GM18511 (cell line): ENCODE data around the gene KCNQ5.

ENCODE experiments used
- ATAC-seq: cut with Tn5 transposase; IDR thresholded peaks from one replicate; pipeline ENCODE4 v1.9.1; 2021; ENCODE audit warnings: mild to moderate bottlenecking, moderate library complexity; ENCODE audit not compliant: unreplicated experiment

KCNQ5 gene

GRCh38 chr6:72740135-72740534 lies 118.3 kb downstream of the KCNQ5 start:
- ATAC-seq, result peak; percentile 88

- ATAC-seq, result peak; percentile 31
Observed at GRCh38 chr6:72741083-72741482, 119.2 kb downstream of the KCNQ5 start.

GRCh38 chr6:72742001-72742673 lies 120.3 kb downstream of the KCNQ5 start:
- no peak for ATAC-seq

GRCh38 chr6:72746276-72746675 lies 124.4 kb downstream of the KCNQ5 start:
- ATAC-seq, result no peak

GRCh38 chr6:72748759-72749158 lies 126.9 kb downstream of the KCNQ5 start:
- no peak for ATAC-seq

GRCh38 chr6:72755752-72756151 lies 133.9 kb downstream of the KCNQ5 start:
- no peak for ATAC-seq

DNA sequence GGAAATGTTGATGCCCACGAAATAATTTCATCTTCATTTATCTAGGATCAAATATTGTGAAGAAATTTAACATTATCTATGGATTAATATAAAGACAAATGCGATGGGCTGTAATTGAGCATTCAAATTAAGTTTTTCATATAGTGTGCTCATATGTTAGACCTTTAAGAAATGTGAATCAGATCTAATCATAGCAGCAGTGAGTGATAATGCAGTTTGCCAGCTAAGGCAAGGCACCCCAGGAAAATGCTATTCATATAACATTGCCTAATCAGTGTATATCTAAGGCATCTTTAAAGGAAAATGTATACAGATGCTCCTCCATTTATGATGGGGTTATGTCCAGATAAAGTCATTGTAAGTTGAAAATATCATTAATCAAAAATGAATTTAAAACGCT lies 135.2 kb downstream of the KCNQ5 start:
- ATAC-seq, result no peak

GRCh38 chr6:72757926-72758325 lies 136.1 kb downstream of the KCNQ5 start:
- no peak for ATAC-seq

GRCh38 chr6:72758901-72759300 lies 137.0 kb downstream of the KCNQ5 start:
- ATAC-seq, result peak; percentile 56

DNA sequence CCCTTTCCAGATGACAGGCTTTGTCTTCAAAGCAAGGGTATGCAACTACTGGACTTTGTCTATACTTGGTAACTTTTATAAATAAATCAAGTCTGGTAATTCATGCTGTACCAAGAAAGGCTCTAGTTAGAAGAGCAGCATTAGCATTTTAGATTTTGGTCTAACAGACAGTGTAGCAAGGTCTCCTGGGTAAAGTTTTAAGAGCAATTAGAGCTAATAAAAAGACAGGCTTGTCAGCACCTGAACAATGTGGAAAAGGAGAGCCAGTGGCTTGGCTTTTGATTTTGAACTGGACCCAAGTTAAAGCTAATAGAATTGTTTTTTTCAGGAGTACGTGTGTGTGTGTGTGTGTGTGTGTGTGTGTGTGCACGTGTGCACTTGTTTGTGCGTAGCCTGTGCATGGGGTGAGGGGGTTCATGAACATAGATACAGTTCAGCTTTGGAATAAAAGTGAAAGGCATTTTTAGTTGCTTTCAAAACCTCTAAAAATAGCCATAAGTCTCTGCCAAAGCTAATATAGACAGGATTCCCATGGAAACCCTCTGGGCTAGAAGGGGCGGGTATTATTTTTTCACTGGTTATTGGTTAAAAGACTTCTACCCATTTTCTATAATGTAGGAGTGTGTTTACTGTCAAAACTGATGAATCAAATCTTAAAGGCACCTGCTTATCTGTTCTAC lies 138.4 kb downstream of the KCNQ5 start:
- no peak for ATAC-seq

DNA sequence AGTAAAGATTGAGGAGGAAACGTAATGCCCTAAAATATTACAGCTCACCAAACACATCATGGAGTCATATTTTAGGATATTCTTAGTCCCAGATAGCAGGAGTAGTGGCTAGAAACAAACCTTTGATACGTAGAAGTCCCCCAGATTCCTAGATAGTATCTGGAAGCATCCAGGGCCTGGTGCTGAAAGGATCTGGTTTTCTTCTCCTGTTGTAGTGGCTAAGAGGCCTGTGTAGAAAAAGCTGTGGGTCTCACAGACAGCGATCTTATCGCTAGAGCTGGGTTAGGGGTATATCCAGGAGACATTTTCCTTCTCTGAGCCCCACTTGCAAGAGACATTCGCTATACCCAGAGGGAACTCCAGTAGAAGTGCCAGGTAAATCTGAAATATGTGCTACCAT lies 139.9 kb downstream of the KCNQ5 start:
- no peak for ATAC-seq

DNA sequence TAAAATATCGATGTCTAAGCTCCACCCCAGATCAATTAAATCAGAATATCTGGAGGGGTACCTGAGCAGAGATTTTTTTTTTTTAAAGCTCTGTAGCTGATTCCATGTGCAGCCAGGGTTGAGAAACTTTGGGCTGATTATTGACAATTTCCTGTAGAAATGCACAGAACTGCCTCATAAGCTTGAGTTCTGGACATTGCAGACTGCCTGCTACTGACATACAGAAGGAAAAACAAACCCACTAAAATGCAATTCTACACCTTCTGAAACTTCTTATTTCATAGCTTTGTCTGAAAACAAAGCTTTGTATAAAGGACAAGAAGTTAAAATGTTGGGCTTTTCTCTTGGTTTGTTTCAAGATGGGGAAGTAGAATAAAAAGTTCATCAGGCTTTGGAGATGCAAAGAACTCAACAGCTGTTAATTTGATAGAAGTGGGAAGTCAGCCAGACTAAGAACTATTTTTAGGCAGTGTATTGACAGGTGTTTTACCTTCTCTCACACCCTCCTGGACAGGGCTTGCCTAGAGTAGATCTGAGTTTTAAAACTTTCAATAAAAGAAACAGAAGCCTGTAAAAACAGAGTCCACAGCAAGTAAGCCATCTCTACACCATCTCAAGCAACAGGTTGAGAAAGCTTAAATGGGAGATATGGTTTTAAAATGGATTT lies 147.7 kb downstream of the KCNQ5 start:
- peak; percentile 79 for ATAC-seq

DNA sequence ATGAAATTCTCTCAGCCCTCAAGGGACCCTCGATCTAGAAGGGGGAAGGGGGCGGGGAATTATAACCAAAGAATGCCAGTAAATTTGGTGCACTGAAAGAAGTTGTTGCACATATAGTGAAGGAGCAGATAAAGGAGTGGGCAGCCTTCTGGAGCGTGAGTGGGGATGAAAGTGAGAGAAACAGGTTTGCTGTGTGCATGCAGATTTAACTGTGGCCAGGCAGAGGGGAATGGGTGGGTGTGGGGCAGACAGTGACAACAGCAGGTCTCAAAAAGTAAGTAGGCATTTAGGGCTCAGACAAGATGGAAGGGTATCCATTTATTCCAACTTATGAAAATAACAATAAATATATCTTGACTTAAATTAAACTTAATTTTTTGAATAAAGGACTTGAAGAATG lies 149.1 kb downstream of the KCNQ5 start:
- ATAC-seq, result no peak

DNA sequence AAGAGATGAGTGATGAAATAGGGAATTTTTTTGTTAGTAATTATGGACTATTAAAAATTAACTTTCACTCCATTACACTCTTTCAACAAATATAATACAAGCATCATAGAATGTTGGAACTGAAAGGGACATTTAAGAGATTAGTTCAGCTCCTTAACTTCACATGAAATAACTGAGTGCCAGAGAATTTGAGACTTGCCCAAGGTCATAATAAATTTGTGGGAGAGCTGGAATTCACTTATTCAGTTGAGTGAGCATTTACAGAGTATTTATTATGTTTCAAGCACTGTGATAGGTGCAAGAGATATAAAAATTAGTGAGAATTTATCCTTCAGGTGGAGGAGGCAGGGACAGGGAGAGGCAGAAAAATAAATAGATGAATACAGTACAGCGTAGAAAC lies 154.6 kb downstream of the KCNQ5 start:
- ATAC-seq, result no peak

GRCh38 chr6:72781624-72782023 lies 159.8 kb downstream of the KCNQ5 start:
- no peak for ATAC-seq

GRCh38 chr6:72783035-72783434 lies 161.2 kb downstream of the KCNQ5 start:
- no peak for ATAC-seq

DNA sequence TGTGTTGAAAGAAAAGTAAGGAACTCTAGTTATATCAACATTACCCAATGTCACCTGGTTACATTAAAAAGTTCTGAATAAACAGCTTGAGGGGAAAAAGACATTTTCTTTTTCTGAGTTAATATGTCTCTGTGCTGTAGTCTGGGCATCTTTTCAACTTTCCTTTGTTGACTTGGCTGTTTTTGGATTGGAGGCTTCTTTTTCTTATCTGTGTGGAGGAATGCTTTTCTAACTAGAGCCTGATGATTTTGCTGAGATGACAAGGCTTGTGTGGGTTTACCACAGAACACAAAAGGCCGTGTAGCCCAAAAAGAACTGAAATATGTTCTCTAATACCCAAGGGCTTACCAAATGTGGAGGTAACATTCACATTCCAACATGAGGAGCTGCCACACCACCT lies 161.8 kb downstream of the KCNQ5 start:
- ATAC-seq, result no peak

DNA sequence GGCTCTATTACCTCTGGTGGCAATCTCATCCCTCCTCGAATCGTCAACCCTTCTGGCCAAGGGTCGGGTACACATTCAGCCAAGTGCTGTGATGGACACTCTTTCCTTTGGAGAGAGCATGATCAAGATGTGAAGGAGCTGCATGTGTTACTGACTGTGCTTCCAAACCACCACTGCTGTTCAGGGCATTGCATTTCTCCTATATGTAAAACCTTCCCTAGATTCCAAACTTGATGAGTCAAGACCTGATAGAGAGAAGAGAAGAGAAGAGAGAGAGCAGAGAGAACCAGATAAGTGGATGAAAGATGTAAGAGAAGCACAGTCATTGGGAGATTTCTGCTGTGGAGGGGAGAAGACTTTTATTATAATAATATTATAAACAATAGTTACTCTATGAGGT lies 162.2 kb downstream of the KCNQ5 start:
- no peak for ATAC-seq

GRCh38 chr6:72784581-72784980 lies 162.7 kb downstream of the KCNQ5 start:
- ATAC-seq, result no peak

DNA sequence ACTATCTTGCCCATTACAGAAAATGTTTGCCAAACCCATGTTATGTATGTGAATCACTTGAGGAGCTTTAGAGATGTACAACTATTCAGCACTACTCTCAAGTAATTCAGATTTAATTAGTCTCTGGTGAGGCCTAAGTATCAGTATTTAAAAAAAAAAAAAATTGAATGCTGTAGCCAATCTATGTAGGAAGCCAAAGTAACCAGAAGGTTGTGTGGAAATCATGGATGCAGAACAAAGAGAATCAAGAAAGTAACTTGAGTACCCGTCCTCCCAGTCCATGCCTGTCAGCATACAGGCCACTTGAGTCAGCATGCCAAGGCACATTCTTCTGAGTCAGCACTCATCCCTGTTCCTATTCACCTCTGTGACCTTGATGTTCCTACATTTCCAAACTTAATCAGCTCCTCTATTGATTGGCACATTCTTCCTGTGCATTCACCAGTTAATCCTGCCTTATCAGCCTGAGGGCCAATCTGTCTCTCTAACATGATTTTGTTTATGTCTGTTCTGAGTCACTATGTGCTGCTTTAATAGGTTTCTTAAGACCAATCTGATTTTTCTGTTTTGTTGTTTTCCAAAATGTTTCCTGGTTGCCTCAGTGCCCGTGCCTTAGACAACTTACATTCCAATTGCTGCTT lies 165.6 kb downstream of the KCNQ5 start:
- no peak for ATAC-seq

DNA sequence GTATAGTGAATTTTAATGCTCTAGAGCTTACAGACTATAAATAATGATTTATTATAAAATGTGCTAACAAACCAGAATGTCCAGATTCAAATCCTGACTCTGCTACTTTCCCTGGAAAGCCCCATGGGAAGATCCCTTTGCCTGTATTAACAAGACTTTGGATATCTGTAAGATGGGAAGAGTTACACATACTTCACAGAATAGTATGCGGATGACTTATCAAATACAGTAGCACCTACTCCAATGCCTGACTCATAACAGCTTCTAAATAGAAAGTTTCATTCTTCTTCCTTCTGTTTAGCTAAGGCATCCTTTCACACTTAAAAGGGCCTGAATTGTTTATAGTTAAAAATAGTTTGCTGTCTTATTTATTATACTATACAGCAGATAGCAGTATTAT lies 166.3 kb downstream of the KCNQ5 start:
- no peak for ATAC-seq

- no peak for ATAC-seq
Observed at GRCh38 chr6:72789145-72789544, 167.3 kb downstream of the KCNQ5 start.
